Measurements from ENCODE around the gene BZW2.
A peak's percentile ranks its signal among the peaks of the same experiment; 100 is the strongest.
"Not testable (repeated sequence)": the region's sequence is repeated elsewhere in the genome, so short reads cannot be mapped to it uniquely, and the experiment has no call there.

BZW2 gene

DNA sequence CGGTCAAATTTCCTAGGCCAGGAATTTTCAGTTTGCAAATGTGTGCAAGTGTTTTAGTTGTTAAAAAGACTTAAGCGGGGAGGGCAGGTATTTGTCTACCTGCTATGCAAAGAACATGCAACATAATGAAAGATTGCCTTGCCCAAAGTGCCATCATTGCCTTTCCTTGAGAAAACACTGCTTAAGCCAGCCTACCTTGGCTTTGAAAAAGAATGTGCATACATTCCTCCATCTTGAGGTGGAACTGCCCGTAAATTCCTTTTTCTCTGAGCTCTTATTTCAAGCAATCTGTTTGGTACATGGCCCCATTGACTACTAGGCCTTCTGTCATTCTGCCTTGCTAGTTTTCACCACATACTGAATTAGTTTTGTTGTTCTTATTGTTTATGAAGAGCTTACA is 29.3 kb downstream of the BZW2 start:
- DNase-seq, result no peak

DNA sequence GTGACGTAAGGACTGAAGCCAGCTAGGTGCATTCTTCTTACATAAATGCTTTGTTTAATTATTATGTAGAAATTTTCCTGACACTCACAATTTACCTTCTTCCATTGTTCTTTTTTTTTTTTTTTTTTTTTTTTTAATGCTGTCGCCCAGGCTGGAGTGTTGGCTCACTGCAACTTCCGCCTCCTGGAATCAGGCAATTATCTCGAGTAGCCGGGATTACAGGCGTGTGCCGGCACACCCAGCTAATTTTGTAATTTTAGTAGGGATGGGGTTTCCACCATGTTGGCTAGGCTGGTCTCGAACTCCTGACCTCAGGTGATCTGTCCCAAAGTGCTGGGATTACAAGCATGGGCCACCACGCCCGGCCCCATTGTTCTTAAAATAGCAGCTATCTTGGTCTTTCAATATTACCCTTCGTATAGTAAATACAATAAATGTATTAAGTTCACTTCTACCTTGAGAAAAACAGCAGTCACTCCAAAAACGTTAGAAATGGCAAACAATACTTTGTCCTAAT is 32.1 kb downstream of the BZW2 start:
- DNase-seq, result no peak

DNA sequence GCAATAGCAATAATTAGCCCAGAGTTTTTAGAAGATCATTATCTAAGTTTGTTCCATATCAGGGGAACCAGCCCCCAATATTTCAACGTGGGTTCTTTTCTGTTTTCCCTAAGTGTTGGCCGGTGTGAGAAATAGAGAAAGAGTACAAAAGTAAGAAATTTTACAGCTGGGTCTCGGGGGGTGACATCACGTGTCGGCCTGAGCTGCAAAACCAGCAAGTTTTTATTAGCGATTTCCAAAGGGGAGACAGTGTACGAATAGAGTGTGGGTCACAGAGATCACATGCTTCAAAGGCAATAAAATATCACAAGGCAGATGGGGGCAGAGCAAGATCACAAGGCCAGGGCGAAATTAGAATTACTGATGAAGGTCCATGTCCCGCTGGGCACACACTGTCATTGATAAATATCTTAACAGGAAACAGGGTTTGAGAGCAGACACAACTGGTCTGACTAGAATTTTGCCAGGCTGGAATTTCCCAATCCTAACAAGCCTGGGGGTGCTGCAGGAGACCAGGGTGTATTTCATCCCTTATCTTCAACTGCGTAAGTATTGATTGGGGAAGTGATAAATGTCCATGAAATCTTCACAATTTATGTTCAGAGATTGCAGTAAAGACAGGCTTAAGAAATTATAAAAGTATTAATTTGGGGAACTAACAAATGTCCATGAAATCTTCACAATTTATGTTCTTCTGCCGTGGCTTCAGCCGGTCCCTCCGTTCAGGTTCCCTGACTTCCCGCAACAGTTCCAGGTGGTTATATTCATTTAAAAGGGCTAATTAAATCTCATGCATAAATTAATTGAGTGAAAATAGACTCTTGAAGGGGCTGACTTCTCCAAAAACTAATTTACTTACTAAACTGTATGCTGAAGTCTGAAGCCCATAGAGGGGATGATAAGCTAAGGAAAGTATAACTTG is 32.9 kb downstream of the BZW2 start:
- not testable (repeated sequence) for DNase-seq

DNA sequence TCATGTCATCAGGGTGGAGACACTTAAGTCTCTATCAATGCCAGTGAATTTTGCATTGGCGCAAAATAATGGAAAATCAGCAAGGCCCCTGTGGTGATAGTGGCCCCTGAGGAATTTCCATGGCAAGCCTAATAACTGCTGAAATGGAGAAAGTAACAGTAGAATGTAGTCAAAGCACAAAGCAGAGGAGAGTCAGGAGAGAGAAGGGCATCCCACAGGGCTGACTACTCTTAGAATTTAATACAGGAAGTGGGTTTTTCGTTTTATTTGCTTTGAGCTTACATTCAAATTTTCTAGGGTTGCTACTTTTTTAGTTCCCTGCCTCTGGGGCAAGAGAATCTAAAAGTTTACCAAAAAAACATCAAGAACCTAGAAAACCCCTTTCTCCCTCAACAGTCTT is 39.0 kb downstream of the BZW2 start:
- no peak for DNase-seq

GRCh38 chr7:16685535-16685934 is 39.6 kb downstream of the BZW2 start:
- DNase-seq, result no peak

DNA sequence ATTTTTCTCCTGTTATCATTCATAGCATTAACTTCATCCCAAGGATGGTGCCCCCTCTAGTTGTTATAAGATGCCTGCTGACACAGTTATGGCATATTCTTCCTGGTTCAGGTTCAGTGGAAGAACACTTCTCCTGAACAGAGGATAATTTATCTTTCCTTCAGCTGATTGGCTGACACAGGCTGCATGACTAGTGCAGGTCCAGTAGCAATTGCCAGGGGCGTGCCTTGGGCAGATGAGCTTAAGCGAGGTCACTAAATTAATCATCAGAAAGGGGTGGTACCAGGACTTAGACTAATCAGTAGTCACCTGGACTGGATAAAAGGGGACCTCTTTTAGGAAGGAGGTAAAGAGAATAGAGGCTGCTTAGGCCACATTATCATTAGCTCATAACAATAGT is 42.3 kb downstream of the BZW2 start:
- no peak for DNase-seq

GRCh38 chr7:16691241-16691640 is 45.3 kb downstream of the BZW2 start:
- DNase-seq, result no peak

DNA sequence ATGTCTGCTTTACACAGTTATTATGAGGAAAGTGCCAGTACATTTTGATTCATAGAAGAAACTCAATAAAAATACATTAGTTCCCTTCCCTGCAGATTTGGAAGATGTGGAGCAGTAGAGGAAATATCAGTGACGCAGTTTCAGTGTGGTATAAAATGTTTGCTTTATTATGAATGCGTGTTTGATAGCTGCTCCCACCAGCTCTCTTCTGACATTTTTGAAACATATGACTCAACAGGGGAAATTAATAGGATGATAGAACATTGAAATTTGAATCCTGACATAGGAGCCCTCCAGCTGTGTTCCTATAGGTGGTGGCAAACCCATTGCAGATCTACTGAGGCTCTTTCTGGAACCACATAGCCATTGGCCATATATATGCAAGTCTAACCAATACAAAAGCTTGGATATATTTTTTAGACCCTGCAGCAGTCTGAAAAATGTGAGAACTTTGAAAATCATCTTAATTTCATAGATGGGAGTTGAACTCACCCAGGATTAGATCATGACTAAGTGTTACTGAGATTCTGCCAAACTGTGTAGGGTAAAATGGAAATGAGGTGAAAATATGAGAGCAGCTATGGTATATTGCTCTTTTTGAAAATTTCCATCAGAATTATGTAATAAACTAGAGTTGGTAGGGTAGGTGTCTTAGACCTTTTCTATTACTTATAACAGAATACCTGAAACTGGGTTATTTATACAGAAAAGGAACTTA is 47.8 kb downstream of the BZW2 start:
- no peak for DNase-seq

GRCh38 chr7:16694806-16695205 is 48.8 kb downstream of the BZW2 start:
- DNase-seq, result no peak

- no peak for DNase-seq
Observed at GRCh38 chr7:16695621-16696237, 49.7 kb downstream of the BZW2 start.

DNA sequence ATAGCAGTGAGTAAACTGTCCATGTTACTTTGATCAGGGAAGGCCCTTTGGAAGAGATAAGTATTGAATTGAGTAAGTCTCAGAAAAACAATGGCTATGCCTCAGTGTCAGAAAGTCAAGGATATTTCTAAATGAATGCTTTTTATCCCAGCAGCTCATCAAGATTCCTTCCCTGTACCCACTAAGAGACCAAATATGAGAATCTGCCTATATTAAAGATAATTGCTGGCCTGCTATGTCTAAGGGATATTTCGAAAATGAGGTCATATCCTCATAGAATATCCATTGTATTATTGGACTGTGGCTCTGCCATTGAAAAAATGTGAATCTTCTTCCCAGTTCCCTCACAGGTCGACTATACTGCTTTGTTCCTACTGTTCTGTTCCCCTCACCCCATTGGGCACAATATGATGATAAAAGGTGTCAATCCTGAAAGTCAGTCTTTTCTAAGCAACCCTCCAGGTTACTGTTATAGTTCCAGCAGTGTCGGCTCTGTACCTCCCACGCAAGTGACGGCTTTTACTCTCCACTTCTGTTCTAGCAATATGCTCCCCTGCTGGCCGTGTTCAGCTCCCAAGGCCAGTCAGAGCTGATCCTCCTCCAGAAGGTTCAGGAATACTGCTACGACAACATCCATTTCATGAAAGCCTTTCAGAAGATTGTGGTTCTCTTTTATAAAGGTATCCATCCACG is 51.7 kb downstream of the BZW2 start:
- no peak for DNase-seq

DNA sequence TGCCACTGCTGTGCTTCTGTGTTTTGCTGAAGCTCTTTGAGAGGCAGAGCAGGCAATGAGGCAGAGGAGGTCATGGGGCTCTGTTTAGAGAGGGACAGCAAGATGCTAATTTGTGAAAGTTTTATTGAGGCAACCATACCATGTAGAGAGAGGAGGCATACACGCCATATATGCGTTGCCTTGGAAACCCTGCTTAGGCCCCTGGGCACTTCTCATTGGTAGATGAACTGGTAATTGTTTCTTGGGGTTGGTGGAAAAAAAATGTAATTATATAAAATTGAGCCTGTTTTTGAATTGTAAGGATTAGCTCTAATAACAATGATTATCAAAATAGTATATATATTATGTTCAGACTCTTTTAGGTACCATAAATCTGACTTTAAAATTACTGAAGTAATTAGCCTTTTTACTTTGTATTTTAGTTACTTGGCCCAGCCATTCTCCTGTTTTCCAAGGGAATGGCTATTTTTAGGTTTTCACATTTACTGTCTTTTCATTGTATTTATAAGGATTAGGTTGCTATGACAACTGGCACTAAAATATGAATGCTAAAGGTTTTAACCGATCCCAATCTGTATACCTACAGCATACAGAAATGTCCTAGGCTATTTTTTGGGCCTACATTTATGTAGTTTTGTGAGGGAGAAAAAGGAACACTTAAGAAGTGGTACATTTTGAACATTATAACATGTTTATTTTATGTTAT is 52.4 kb downstream of the BZW2 start:
- DNase-seq, result no peak

DNA sequence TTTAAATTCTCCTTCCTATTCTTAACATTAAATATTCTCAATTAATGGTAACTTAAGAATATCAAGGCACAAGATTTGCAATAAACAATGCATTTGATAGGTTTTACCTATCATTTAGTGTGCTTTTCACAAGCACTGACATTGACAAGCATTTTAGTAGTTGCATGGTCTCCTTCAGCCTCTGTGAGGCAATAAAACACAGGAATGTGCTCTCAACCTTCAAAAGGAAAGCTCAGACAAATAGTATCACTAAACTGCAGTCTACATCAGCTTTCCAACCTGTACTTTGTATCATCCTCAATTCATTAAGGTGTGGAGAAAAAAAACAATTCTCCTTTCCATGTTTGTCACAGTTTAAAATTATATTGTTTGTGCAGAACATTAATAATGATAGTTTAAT is 56.5 kb downstream of the BZW2 start:
- DNase-seq, result no peak

DNA sequence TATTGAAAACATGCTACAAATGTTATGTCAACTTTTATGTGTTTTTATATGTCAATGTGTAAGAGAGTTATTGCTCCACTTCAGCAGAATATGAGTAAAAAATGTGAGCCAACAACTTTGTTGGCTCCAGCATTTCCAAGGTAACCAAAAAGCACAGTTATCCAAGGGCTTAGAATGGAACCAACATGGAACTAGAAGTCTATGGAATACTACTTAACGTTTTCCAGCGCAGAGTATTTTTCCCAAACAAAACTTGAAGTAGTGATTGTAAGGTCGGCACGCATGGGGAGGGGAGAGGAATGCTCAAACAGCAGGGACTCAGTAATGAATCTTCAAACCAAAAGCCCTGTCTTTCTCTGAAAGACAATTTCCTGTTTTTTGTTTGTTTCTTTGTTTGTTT is 62.5 kb downstream of the BZW2 start:
- DNase-seq, result no peak

- DNase-seq, result no peak
Observed at GRCh38 chr7:16708980-16709379, 63.0 kb downstream of the BZW2 start.

GRCh38 chr7:16710651-16711050 is 64.7 kb downstream of the BZW2 start:
- DNase-seq, result no peak

DNA sequence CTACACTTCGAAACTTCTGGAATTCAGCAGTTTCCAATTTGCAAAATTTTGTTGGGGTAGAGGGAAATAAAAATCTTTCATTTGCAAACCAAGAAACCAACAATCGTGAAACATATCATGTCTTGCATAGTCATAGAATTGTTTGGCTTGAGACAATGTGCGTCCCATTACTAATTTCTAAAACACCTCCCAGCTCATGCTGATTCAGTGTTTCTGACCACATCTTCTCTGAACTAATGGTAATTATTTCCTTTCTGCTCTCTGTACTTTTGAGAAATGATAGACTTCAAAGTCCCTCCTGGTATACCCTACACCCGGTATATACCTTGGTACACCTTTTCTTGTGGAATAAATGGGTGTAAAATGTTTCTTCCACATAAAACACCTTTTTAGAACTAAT is 65.7 kb downstream of the BZW2 start:
- DNase-seq, result no peak

- no peak for DNase-seq
Observed at GRCh38 chr7:16712916-16713315, 66.9 kb downstream of the BZW2 start.

DNA sequence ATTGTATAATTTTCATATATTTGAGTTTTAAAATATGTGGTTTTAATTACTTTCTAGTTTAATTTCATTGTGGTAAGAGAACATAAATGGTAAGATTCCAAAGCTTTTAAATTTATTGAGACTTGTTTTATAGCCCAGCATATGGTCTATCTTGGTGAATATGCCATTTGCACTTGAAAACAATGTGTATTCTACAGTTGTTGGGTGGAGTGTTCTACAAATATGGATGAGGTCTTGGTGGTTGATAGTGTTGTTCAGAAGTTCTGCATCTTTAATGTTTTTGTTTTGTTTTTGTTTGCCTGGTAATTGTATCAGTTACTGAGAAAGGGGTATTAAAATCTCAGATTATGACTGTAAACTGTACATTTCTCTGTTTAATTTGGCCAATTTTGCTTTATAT is 69.9 kb downstream of the BZW2 start:
- DNase-seq, result no peak

DNA sequence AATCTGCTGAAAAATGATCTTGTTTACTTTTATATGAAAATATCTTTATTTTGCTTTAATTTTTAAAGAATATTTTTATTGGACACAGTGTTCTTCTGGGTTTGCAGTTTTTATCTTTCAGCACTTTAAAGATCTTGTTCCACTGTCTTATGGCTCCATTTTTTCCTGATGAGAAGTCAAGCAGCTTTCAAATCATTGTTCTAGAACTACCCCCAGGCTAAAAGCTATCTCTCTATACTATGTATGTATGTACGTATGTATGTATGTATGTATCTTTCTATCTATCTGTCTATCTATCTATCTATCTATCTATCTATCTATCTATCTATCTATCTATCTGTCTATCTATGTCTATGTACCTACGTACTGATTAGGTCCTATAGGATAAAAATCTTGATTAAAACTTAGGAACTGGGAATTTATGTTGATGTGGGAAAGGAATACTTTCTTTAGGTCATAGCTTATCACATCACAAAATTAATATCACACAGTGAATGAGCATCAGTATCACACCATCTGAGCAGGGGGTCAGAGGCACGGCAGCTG is 72.2 kb downstream of the BZW2 start:
- DNase-seq, result no peak

DNA sequence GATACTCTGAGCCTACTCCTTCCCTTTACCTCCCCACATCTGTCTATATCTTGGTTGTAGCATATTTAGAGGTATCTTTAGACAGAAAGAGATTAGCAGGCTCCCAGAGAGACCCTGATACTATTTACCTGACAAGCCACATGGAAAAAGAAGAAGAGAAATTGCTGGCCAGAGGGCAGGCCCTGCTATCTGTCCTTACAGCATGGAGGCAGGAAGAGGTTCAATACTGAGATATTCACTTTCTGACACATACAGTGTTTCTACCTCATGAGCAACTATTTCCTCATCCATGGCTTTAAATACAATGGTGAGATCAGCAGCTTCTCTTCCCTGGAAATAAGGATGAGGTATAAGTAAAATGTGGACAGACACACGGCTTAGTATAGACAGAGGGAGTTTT is 73.7 kb downstream of the BZW2 start:
- DNase-seq, result no peak

DNA sequence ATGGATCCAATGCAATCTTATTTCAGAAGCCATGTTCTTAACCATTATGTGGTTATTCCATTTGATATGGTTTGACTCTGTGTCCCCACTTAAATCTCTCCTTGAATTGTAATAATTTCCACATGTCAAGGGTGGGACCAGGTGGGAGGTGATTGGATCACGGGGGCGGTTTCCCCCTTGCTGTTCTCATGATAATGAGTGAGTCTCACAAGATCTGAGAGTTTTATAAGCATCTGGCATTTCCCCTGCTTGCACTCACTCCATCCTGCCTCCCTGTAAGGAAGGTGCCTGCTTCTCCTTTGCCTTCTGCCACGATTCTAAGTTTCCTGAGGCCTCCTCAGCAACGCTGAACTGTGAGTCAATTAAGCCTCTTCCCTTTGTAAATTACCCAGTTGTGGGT is 75.6 kb downstream of the BZW2 start:
- peak in 1 of 2 donors; percentile 9 for DNase-seq
